Lower leg skin (tissue), 3 donors: ENCODE data around the gene CCDC127.

ENCODE experiments used
- CTCF ChIP-seq, 3 donors: fragments of 450-650 bp; IDR thresholded peaks; one replicate each; pipeline ENCODE4 v1.5.1; 2016; ENCODE audit warnings: antibody characterized with exemption in 3 of 3, mild to moderate bottlenecking in 3 of 3, moderate library complexity in 2 of 3
- POLR2A ChIP-seq, 2 donors: fragments of 450-650 bp; IDR thresholded peaks; one replicate each; pipeline ENCODE4 v1.6.1; 2016 to 2017; ENCODE audit warnings: antibody characterized with exemption in 2 of 2, mild to moderate bottlenecking in 1 of 2, moderate library complexity in 1 of 2

- TF ChIP-seq CTCF (IDR thresholded peaks at IDR 0.05): no peak
- TF ChIP-seq POLR2A (IDR thresholded peaks at IDR 0.05): no peak
Observed at GRCh38 chr5:163841-164240, 54.1 kb downstream of the CCDC127 start.
